ACHN (cell line): Measurements from ENCODE around the gene TMEM143.

Source experiments
- DNase-seq: peaks from one replicate; pipeline ENCODE4 v3.0.0-alpha.2; 2015
- in situ Hi-C: cut with HindIII; loops from 2 replicates; pipeline ENCODE4 v1.10.0; 2017; ENCODE audit warnings: low sequenced_read_pairs, low pct_ligation_motif_present, low pct_unique_long_range_greater_than_20kb

The TMEM143 gene

DNA sequence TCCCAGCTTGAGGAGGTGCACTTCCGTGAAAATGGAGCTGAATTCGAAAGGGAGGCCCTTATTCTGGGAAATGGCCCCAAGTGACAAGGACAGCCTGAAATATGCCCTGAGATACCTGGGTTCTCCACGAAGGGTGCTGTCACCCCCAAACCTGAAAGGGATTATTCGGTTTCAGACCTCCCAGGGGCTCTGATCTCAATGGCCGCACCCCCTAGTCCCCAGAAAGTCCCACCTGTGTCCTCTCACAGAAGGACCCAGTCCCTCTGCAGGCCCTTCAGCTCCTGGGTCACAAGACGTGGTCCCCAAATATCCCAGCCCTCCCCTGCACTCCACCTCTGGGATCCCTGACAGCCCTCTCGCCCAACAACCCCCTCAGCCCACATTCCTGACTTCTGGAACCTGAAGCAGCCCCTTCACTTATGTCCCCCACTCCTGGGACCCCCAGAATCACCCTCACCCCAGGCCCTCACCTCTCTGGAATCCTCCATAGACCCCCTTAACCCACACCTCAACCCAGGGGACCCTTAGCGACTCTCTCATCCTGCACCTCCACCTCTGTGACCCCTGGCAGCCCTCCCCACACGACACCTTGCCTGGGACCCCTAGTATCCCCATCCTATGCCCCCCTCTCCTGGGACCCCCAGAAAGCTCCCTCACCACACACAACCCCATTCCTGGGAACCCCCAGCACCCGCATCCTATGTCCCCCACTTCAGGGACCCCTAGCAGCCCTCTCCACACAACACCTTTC is 1.0 kb upstream of the TMEM143 start:
- DNase-seq = no peak
- in situ Hi-C loops = no loop called here

DNA sequence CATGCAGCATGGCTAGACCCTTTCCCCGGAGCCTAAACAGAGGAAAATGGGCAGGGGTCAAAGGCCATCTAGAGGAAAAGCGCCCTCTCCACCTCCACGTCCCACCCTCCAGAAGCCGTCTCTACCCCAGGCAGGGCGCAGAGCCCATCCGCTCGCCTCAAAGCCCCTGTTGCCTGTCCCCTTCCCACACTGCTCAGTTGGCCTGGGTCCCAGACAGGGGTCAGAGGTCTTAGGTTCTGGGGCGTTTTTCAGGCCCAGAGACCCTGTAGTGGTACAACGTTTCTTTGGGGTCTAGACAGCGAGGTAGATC is 285 bp downstream of the TMEM143 start:
- in situ Hi-C loops = no loop called here
- DNase-seq = no peak

DNA sequence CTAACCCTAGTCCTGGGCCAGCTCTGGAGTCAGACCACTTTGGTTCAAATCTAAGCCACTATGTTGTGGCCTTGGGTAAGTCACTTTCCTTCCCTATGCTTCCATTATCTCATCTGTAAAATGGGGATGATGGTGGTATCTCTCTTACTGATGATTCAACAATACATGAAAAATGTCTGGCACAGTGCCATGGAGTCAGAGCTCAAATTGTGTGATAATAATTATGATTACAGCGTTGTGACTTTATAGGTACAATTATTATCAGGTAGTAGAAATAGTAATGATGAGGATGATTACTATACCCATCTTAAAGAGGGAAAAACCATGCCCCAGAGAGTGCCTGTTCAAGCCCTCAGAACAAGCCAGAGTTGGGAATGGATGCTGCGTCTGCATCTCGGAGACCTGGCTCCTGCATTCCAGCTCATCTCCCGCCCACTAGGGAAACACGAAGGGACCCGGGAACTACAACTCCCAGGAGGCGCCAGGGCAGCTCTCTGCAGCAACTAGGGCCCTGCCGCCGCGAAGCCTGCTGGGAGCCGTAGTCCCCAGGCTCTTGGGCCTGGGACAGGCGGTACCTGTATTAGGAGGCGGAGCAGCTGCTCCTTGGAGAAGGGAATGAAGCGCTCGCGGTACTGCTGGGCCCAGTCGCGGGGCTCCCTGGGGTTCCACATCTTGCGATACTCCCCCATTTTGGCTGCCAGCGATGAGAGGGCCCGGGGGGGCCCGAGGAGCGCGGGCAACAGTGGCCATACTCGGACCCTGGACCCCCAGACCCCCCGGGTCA is 832 bp downstream of the TMEM143 start:
- in situ Hi-C loops = no loop called here
- DNase-seq = peak; percentile 94

DNA sequence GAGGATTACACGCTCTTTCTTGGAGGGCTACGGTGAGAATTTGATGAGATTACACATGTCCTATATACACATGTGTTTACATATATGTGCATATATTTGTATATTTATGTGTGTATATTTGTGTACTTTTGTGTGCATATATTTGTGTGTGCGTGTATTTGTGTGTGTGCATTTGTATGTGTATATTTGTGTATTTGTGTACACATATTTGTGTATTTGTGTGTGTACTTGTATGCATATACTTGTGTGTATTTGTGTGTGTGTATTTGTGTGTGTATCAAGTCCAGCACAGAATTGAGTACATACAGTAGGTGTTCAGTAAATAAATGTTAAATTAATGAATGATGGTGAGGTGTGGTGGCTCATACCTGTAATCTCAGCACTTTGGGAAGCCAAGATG is 1.8 kb downstream of the TMEM143 start:
- in situ Hi-C loops = no loop called here
- no peak for DNase-seq

DNA sequence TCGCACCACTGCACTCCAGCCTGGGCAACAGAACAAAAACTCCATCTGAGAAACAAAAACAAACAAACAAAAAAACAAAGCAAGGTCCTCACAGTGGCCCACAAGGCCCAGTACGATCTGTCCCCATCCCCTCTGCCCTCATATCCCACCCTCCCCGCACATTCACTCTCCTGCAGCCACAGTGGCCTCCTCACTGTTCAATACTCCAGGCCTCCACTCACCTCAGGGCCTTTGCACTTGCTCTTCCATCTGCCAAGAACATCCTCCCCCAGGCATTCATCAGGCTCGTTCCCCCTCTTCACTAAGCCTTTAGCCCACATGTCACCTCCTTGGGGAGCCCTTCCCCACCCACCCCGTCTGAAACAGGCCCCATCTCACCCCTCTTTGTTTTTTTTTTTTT is 4.6 kb downstream of the TMEM143 start:
- in situ Hi-C loops = no loop called here
- no peak for DNase-seq

DNA sequence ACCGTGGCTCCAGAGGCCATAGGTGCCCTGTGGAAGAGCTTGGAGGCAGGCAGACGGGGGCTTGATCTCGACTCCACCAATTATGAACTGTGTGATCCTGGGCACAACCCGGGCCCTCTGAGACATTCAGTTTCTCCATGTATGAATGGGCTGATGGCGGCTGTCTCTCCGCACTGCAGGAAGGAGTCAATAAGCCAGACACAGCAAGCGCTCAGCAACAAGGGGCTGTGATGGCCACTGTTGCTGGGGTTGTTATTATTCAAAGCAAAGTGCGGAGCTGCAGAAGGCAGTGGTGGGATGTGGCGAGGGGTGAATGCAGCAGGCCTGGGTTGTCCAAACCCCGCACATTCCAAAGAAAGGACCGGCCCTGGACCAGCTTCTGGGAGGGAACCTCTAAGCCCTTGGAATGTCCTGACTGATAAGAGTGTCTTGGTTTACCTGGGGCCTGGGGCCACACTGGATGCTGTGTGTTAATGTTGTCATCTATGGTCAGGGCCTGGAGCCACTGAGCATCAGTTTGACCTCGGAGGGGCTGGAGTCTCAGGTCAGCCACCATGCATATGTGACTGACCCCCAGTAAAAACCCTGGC is 8.3 kb downstream of the TMEM143 start:
- DNase-seq = no peak
- in situ Hi-C loops = no loop called here

DNA sequence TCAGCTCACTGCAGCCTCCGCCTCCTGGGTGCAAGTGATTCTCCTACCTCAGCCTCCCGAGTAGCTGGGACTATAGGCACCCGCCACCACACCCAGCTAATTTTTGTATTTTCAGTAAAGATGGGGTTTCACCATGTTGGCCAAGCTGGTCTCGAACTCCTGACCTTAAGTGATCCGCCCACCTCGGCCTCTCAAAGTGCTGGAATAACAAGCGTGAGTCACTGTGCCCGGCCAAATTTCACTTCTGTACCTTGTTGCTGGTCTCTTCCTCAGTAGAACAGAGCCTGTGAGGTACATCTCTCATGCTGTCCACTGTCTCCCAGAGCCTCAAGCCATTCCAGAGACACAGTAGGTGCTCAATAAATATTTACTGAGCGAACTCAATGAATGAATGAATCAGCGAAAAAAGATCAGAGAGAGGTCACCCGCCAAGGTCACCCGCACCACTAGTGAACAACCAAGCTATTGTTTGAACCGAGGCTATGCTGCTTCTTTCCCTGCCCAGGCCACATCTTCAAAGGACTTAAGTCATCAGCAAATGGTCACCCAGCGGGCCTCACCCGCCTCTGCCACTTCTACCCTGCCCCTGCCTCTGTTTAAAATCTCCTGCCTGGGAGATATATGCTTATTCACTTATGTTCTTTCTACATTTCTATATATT is 9.3 kb downstream of the TMEM143 start:
- no peak for DNase-seq
- in situ Hi-C loops = no loop called here

DNA sequence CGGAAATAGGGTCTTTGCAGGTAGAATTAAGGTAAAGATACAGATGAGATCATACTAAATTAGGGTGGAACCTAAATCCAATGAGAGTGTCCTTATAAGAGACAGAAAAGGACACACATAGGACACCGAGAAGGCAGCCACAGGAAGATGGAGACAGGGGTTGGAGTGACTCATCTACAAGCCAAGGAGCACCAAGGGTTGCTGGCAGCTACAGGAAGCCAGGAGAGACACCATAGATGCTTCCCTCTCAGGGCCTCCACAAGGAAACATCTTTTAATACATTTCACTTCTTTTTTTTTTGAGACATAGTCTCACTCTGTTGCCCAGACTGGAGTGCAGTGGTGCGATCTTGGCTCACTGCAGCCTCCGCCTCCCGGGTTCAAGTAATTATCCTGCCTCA is 10.1 kb downstream of the TMEM143 start:
- no peak for DNase-seq
- in situ Hi-C loops = no loop called here

DNA sequence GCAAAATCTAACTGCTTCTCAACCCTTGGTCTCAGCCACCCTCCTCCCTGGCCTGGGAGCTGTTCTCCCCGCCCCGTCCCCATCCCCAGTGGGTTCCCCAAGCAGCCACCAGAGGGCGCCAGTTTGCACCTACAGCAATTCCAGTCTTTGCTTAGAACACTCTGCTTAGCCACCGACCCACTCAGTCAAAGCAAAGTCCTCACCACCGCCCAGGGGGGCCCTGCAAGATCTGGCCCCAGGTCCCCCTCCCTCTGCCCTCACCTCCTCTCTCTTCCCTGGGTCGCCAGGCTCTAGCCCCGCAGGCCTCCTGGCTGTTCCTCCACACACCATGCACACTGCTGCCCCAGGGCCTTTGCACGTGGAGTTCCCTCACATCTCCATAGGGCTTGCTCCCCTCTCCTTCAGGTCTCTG is 12.4 kb downstream of the TMEM143 start:
- peak; percentile 58 for DNase-seq
- in situ Hi-C loops = no loop called here

DNA sequence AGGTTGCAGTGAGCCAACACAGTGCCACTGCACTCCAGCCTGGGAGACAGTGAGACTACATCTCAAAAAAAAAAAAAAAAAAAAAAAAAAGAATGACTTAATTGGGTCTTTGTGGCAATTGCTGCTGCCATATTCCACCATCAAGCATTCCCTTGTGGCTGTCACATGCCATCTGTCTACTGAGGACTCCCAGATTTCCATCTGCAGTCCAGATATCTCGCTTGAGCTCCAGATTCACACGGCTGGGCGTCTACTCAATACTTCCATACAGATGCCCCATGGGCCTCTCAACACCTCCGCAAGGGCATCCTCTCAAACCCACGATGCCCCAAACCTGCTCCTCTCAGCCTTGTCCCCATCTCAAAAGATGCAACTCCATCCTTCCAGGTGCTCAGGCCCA is 12.9 kb downstream of the TMEM143 start:
- in situ Hi-C loops = no loop called here
- DNase-seq = no peak

DNA sequence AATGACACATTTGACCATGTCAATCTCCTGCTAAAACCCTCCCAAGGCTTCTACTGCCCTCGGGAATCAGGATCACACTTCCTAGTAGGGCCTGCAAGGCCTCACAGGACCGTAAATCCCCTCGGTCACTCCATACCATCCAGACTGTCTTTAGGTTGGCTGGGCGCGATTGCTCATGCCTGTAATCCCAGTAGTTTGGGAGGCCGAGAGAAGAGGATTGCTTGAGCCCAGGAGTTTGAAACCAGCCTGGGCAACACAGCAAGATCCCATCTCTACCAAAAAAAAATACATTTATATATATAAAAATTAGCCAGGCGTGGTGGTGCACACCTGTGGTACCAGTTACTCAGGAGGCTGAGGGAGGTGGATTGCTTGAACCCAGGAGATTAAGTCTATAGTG is 15.0 kb downstream of the TMEM143 start:
- in situ Hi-C loops = no loop called here
- DNase-seq = no peak

DNA sequence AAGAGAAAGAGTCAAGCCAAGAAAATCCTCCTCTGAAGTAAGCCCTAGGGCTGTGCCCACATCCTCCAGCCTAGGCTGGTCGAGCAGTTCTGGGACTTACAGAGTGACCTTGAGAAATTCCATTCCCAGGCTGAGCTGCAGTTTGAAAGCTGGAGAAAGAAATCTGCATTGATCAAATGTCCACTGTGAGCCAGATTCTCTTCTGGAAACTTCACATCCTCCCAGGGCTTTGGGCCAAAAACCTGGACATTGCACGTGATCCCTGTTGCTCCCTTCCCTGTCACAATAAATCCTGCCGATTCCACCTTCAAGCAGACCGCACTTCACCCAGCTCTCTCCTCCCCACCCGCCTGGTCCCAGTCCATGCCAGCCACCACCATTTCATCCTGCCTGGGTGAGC is 15.7 kb downstream of the TMEM143 start:
- in situ Hi-C loops = no loop called here
- DNase-seq = no peak

DNA sequence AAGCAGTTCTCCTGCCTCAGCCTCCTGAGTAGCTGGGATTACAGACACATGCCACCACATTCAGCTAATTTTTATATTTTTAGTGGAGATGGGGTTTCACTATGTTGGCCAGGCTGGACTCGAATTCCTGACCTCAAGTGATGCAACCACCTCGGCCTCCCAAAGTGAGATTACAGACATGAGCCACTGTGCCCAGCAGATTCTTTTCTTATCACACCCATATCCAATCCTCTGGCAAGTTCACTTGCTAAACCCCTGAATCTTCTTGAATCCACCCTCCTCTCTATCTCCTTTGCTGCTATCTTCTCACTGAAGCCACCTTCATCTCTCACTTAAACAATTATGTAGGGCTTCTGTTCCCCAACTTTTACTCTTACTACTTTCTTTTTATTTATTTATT is 17.5 kb downstream of the TMEM143 start:
- in situ Hi-C loops = no loop called here
- no peak for DNase-seq

DNA sequence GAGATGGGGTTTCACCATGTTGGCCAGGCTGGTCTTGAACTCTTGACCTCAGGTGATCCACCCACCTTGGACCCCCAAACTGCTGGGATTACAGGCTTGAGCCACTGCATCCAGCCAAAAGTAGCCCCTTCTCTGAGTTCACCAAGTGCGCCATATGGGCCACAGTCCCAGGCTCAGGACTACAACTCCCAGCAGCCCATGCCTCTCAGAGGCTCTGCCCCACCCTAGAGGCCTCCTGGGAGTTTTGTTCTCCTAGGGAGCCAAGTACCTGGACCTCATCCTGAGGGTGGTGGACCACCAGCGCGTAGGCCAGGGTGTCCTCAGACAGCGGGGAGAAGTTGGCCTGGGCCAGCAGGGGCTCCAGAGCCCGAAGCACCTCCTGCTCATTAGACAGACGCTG is 18.8 kb downstream of the TMEM143 start:
- in situ Hi-C loops = no loop called here
- no peak for DNase-seq

DNA sequence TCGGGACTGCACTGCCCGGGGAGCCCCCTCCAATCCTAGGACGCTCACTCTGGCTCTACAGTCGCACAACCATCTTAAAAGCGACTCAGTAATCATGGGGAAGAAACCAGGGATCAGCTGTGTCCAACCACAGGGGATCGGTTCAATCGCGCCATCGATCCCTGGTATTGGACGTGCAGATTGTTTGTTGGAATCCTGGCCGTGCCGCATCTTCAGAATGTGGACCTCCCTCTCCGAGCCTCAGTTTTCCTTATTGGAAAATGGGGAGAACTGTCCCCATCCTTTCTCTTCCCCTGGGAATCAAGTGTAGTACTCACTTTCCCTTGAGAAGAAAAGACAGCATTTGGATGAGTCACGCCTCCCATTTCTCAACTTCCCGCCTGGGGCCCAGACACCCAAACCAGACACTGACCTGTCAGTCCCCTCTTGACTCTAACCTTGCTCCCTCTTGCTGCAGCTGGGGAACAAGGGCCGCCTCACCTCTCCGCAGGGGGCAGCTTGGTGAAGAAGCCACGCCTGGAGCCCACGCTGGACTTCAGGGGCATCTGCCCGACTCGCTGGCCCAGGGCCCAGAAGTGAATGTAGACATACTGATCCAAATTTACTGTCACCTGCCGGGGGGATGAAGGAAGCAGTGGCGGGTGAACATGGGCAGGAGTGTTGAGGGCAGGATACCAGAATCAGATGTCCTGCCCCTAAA is 20.7 kb downstream of the TMEM143 start:
- peak; percentile 32 for DNase-seq
- in situ Hi-C loops = no loop called here

DNA sequence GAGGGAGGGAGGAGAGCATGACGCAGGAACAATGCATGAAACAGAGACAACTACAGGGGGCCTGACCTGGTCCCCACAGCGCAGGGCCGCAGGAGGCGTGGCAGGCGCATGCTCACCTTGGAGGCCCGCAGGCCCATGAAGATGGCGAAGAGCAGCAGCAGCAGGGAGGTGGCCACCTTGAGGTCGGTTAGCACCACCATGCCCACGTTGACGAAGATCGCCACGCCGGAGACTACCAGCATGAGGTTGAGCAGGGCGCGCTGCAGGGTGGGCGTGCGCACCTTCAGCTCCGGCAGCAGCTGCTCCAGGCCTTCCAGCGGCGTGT is 21.4 kb downstream of the TMEM143 start:
- in situ Hi-C loops = no loop called here
- DNase-seq = no peak

DNA sequence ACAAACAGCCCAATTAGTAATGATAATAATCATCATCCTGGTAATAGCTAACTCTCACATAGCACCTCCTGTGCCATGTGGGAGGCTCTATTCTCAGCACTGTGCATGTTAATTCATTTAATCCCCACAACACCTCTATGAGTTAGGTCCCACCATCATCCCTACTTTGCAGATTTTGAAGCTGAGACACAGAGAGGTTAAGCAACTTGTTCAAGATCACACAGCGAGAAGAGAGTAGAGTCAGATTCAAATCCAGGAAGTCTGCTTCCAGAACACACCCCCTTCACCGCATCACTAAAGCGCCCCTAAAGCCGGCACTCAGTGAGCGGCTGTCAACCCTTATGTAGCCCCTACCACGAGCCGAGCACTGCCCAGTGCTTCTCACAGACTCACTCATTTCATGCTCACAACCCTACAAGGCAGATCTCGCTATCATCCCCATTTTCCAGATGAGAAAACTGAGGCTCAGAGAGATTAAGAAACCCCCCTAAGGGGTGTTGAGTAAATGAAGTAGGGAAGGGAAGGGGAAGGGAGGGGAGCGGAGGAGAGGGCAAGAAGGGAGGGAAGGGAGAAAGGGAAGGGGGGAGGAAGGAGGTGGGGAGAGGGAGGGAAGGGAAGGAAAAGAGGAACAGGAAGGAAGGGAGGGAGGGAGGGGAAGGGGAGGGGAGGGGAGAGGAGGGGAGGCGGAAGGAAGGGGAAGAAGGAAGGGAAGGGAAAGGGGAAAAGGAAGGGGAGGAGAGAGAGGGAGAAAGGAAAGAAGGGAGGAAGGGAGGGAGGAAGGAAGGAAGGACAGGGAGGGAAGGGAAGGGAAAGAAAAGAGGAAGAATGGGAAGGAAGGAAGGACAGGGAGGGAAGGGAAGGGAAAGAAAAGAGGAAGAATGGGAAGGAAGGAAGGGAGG is 22.0 kb downstream of the TMEM143 start:
- in situ Hi-C loops = no loop called here
- no peak for DNase-seq

DNA sequence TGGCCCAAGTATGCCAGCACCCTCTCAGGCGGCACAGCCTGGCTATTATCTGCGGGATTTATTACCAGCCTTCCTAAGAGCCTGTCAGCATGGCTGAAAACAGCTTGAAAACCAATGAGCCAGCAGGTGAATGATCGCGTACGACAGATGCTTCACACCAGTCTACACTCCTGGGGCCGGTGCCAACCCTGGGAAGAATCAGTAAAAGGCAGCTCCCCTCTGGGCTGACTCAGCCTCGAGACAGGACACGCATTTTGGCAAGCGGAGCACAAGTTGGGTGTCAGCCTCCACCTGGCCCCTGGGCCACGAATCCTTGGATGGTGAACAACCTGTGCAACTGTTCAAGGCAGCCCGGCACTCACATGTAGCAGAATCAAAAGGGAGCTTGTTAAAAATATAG is 22.7 kb downstream of the TMEM143 start:
- DNase-seq = peak; percentile 49
- in situ Hi-C loops = no loop called here
